Hepatocyte (in vitro differentiated cells): ENCODE results near the gene ST6GAL2.

ENCODE experiments used
- EZH2 ChIP-seq: fragments of 200-600 bp; sonication (generic); IDR thresholded peaks from 2 replicates; pipeline ENCODE4 v1.6.1; 2016; ENCODE audit warnings: antibody characterized with exemption, mild to moderate bottlenecking, borderline replicate concordance
- EZH2phosphoT487 ChIP-seq: fragments of 200-600 bp; sonication (generic); IDR thresholded peaks from one replicate; pipeline ENCODE4 v1.6.1; 2018; ENCODE audit warnings: antibody characterized with exemption, mild to moderate bottlenecking, low read depth, moderate library complexity; ENCODE audit not compliant: unreplicated experiment, severe bottlenecking
- TF ChIP-seq, protein P1 (sequence below): fragments of 200-600 bp; sonication (generic); IDR thresholded peaks from 2 replicates; pipeline ENCODE4 v1.5.1; 2016; ENCODE audit warnings: antibody characterized with exemption, mild to moderate bottlenecking; ENCODE audit not compliant: poor library complexity

DNA sequence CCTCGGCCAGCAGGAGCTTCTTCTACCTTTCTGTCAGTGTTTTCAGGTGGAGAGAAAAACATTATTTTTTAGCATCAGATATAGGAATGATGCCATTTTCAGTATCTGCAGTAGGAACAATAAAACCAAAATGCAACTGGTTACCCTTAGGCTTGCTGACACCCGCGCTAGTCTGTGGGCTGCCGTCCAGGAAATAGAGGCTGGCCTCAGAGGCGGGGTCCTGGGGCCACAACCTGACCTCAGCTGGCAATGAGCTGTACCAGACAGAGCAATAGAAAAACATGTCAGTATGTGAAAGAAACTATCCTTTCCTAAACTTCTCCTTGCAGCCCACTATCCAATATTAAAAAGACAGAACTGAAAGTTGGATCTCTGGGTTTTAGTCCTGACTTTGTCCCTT, 4.6 kb upstream of the ST6GAL2 start:
- TF ChIP-seq, protein P1, sequence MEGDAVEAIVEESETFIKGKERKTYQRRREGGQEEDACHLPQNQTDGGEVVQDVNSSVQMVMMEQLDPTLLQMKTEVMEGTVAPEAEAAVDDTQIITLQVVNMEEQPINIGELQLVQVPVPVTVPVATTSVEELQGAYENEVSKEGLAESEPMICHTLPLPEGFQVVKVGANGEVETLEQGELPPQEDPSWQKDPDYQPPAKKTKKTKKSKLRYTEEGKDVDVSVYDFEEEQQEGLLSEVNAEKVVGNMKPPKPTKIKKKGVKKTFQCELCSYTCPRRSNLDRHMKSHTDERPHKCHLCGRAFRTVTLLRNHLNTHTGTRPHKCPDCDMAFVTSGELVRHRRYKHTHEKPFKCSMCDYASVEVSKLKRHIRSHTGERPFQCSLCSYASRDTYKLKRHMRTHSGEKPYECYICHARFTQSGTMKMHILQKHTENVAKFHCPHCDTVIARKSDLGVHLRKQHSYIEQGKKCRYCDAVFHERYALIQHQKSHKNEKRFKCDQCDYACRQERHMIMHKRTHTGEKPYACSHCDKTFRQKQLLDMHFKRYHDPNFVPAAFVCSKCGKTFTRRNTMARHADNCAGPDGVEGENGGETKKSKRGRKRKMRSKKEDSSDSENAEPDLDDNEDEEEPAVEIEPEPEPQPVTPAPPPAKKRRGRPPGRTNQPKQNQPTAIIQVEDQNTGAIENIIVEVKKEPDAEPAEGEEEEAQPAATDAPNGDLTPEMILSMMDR, result no peak
- TF ChIP-seq EZH2phosphoT487 (no peak), EZH2 (no peak)
